Erythroblast (primary cell): ENCODE data around the gene TMEM139.

Experiments
- DNase-seq, 2 experiments: peaks; one replicate each; lab custom pipeline; 2025; lab: John Stamatoyannopoulos, UW
- GATA1 ChIP-seq: IDR thresholded peaks from 2 replicates; pipeline ENCODE4 v1.6.1; 2011; ENCODE audit warnings: low read depth, mild to moderate bottlenecking, control low read depth, low read length, moderate library complexity
- POLR2A ChIP-seq: IDR thresholded peaks from 2 replicates; pipeline ENCODE4 v1.6.1; 2011; ENCODE audit warnings: mild to moderate bottlenecking, low read length

Gene TMEM139

DNA sequence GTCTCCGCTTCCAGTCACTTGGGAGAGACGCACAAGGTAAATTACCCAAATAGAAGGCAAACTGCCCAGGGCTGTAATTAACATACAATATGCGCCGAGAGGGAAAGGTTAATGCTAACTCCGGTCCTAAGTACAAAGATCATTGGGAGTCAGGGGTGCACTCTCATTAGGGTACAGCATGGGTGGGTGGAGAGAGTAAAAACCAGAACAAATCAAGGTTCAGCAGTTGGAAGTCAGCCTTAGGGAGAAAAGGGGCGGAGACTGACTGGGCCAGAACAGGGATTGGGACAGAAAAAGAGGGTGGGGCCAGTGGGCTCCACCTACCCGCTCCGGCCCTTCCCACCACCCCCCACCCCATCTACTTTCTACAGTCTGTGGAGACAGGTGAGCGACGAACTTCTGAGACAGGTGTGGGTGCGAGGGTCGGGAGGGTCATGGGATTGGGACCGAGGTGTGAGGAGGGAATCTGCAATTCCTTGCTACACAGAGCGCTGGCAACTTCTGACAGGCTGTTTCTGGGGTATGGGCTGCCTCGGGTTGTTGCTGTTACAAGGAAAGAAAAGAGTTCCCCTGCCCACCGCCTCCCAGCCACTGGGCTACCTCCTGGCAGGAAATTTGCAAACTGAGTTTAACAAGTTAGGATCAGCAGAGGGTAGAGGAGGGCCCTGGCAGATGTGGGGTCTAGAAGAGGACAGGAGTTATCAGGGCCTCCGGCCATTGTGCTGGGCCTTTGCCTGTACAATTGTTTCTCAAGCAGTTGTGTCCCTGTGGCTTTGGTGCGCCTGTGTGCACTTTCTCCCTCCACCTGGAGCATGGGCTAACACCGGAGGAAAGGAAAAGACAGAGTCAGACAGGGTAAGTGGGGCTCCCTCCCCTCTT, at the start of gene TMEM139:
Gene TMEM139 (plus strand): TSS at position 368 of the 879 bp plus-strand sequence. CDS start 1,000 bp downstream, outside the sequence.
- no peak for TF ChIP-seq GATA1
- no peak for DNase-seq

- no peak for DNase-seq
- no peak for TF ChIP-seq GATA1
- TF ChIP-seq POLR2A, result no peak
Measured at GRCh38 chr7:143235561-143235960, 49.2 kb upstream of the TMEM139 start.

DNA sequence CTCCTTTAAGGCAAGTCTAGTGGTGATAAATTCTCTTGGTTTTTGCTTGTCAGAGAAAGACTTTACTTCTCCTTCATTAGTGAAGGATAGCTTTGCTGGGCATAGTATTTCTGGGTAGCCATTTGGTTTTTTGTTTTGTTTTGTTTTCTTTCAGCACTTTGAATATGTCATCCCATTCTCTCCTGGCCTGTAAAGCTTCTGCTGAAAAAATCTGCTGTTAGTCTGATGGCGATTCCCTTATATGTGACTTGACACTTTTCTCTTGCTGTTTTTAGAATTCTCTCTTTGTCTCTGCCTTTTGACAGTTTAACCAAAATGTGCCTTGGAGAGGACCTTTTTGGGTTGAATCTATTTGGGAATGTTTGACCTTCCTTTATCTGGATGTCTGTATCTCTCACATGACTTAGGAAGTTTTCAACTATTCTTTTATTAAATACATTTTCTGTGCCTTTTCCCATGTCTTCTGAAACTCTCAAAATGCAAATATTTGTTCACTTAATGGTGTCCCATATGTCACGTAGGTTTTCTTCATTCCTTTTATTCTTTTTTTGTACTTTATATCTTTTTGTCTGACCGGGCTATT, 48.3 kb upstream of the TMEM139 start:
- TF ChIP-seq POLR2A, result no peak
- no peak for TF ChIP-seq GATA1
- DNase-seq, result no peak

- TF ChIP-seq GATA1, result no peak
- no peak for TF ChIP-seq POLR2A
Measured at GRCh38 chr7:143237366-143237765, 47.4 kb upstream of the TMEM139 start.

DNA sequence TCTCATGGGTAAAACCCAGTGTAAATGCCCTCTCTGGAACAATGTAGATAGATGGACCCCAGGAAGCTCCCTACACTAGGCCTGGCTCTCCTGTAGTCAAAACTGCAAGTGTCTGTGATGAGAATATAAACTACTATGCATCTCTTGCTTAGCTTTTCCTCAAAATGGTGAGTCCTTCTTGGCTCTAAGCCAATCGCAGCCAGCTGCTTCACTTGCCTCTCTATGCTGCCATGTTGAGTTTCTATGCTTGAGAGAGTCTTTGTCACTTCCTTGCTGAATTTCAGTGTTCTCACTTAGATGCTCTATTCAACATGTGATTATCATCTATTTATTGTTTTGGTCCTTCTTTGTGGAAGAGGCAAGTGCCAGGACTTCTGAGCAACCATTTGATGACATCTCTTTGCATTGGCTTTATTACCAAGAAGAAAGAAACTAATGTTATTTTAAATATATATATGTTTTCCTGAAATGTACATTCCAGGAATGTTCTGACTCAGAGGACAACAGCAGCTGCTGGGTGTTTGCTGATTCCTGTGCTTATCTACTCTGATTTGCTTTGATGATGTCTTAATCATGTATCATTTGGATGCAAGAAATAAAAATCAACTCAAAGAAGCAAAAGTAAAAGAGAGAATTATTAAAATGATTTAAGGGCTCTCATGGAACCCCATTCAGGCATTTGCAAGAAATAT, 46.3 kb upstream of the TMEM139 start:
- TF ChIP-seq GATA1 (no peak), POLR2A (no peak)
- no peak for DNase-seq

More at GRCh38 chr7:143237366-143237765, 47.4 kb upstream of the TMEM139 start:
- DNase-seq, result no peak

DNA sequence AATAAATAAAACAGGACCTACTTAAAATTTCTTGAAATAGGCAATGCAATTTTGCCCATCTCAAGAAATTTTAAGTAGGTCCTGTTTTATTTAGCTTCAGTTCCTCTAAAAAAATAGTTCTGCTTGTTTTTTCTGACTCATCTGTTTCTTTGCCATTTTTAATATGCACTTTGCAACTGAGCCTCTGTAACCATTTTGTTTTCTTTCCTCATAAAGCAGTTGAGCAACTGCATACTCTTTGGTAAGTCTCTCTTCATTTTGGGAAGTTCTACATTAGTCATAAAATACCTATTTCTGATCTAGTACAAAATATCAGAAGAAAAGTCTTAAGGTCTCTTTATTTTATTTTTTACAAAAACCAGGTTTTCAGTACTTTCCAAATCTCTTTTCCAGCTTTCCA, 44.9 kb upstream of the TMEM139 start:
- TF ChIP-seq GATA1 (no peak), POLR2A (no peak)
- no peak for DNase-seq

DNA sequence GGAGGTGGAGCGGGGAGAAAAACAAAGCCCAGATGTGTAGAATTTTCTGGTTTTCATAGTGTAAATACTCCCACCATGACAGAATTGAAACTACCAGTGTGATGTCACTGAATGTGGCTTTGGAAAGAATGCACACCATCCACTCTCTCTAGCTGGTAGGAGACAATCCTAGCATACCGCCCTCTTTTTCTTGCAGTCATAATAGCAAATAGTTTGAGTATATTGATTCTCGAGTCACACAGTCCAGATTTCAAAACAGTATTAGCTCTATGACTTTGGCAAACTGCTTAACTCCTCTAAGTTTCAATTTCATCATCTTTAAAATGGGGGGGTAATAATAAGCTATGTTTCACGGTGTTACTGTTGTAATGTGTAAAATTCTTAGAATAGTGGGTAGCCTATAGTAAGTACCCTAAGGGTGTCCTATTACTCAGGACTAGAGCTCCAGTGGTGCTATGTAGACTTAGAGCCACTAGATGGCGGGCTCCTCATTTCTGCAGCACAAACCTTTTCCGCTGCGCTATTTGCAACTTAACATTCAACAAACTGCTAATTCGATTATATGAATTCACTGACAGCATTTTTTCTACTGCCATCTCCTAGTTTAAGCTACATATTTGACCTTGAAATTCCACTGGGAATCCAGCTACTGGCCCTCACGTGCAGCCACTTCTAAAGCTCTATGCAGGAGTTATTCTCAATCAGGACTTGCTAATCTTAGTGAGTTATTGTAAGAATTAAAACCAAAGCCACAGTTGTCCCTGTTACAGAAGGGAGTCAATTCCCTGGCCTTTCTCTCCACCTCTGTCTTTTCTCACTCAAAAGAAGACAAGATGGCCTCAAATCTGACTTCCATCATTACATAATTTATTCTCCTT, 44.2 kb upstream of the TMEM139 start:
- peak; percentile 72 to 79 for DNase-seq
- no peak for TF ChIP-seq GATA1
- no peak for TF ChIP-seq POLR2A

- TF ChIP-seq POLR2A (no peak), GATA1 (no peak)
- no peak for DNase-seq
Measured at GRCh38 chr7:143242306-143242705, 42.5 kb upstream of the TMEM139 start.

- TF ChIP-seq POLR2A (no peak), GATA1 (no peak)
- DNase-seq, result no peak
Measured at GRCh38 chr7:143243111-143243510, 41.6 kb upstream of the TMEM139 start.

DNA sequence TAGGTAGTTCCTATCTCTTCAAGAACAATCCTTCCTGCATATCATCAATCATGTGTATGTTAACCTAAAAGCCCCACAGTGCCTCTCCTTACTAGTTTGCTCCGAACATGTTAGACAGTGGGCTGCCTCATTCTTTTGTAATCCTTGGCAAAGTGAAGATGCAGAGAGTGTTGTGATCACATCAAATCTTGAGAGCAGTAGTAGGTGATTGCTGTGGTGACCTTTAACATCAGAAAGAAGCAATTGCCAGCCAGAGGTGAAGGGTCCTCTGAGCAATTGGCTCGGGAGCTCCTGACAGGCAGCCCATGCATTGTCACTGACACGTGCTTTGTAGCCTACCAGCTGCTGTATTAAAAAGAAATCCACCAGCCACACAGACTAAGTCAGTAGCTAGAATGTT, 41.1 kb upstream of the TMEM139 start:
- TF ChIP-seq POLR2A (no peak), GATA1 (no peak)
- no peak for DNase-seq

DNA sequence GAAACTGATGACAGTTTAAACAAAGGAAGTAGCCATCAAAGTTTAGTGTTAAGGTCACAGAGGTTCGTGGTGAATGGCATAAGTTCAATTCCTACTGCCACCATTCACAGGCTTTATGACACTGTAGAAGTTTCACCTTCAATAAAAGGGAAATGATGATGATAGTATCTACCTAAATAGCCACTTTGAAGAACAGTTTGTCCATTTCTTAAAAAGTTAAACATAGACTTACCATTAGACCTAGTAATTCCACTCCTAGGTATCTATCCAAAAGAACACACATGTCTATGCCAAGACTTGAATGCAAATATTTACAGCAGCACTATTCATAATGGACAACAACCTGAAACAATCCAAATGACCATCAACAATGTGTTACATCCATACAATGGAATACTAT, 40.4 kb upstream of the TMEM139 start:
- TF ChIP-seq POLR2A (no peak), GATA1 (no peak)
- no peak for DNase-seq

GRCh38 chr7:143245123-143245522, 39.6 kb upstream of the TMEM139 start:
- no peak for TF ChIP-seq POLR2A
- no peak for TF ChIP-seq GATA1
- DNase-seq, result no peak

- DNase-seq, result no peak
- no peak for TF ChIP-seq GATA1
- TF ChIP-seq POLR2A, result no peak
Measured at GRCh38 chr7:143247372-143247771, 37.4 kb upstream of the TMEM139 start.

- no peak for DNase-seq
Measured at GRCh38 chr7:143248761-143249354, 35.9 kb upstream of the TMEM139 start.

More at GRCh38 chr7:143248761-143249354, 35.9 kb upstream of the TMEM139 start:
- TF ChIP-seq POLR2A, result no peak
